COLO668 (cell line): ENCODE data around the gene ANO4.

ENCODE experiments used
- DNase-seq: peaks from one replicate; lab custom pipeline; 2025; ENCODE audit not compliant: unreplicated experiment; lab: John Stamatoyannopoulos, UW

The ANO4 gene

GRCh38 chr12:101173197-101173749 lies 378.7 kb downstream of the ANO4 start:
- no peak for DNase-seq

- no peak for DNase-seq
Measured at GRCh38 chr12:101174541-101174940, 380.0 kb downstream of the ANO4 start.
